ENCODE results near the gene HDAC4. TPM values are rescaled to one million over a fixed set of nuclear protein-coding genes. Genes with fewer than 3 reads are reported as not detected.

HDAC4 gene
- total and polyA plus RNA-seq, 12 donors: 3.7 to 40.0 (median 25.5) TPM

- ATAC-seq (no peak), DNase-seq (peak in 1 of 2 donors; percentile 1)
- no peak overlapping the region for H3K27ac ChIP-seq
- H3K4me3 ChIP-seq: no peak overlapping the region
- 88 to 90% methylated on average over 4 of the region's 4 CpGs for WGBS, 2 donors
- H3K36me3 ChIP-seq: peaks cover 0 to 33% (median 5%) of the 10 kb centered on the region in 9 donors
- no peak for TF ChIP-seq CTCF (IDR thresholded peaks at IDR 0.05)
- H3K4me1 ChIP-seq: peaks cover 0 to 21% (median 6%) of the 10 kb centered on the region in 9 donors
- no peaks in the 10 kb centered on the region for H3K9me3 ChIP-seq
- H3K27me3 ChIP-seq: no peaks in the 10 kb centered on the region
- intact Hi-C loops (cut with DNase I): no loop called here
Observed at GRCh38 chr2:239195992-239196391, 204.8 kb downstream of the HDAC4 start.

- H3K27ac ChIP-seq: no peak overlapping the region
- ATAC-seq (no peak), DNase-seq (peak in 1 of 2 donors; percentile 2)
- 82 to 83% methylated on average over 15 of the region's 15 CpGs for WGBS, 2 donors
- intact Hi-C loops (cut with DNase I): no loop called here
- no peaks in the 10 kb centered on the region for H3K9me3 ChIP-seq
- TF ChIP-seq CTCF (IDR thresholded peaks at IDR 0.05): no peak
- H3K4me1 ChIP-seq: peaks cover 0 to 22% (median under 1%) of the 10 kb centered on the region in 9 donors
- H3K36me3 ChIP-seq: peaks cover 0 to 33% (median 5%) of the 10 kb centered on the region in 9 donors
- H3K4me3 ChIP-seq: no peak overlapping the region
- no peaks in the 10 kb centered on the region for H3K27me3 ChIP-seq
Observed at GRCh38 chr2:239195318-239195871, 205.4 kb downstream of the HDAC4 start.

- WGBS, 2 donors: 92 to 94% methylated on average over 23 of the region's 23 CpGs
- H3K27ac ChIP-seq: no peak overlapping the region
Observed at GRCh38 chr2:239194731-239195317, 206.0 kb downstream of the HDAC4 start.

More at GRCh38 chr2:239194731-239195317, 206.0 kb downstream of the HDAC4 start:
- TF ChIP-seq CTCF (IDR thresholded peaks at IDR 0.05): no peak
- ATAC-seq (no peak), DNase-seq (peak in 1 of 2 donors; percentile 2)
- intact Hi-C loops (cut with DNase I): no loop called here
- H3K27me3 ChIP-seq: no peaks in the 10 kb centered on the region
- H3K36me3 ChIP-seq: peaks cover 0 to 35% (median 5%) of the 10 kb centered on the region in 9 donors
- no peak overlapping the region for H3K4me3 ChIP-seq
- peaks cover 0 to under 1% (median 0%) of the 10 kb centered on the region in 11 donors for H3K9me3 ChIP-seq
- H3K4me1 ChIP-seq: peaks cover 0 to 24% (median 0%) of the 10 kb centered on the region in 9 donors
